MG63 (cell line): Measurements from ENCODE around the gene CSF1. TPM values are rescaled to one million over a fixed set of nuclear protein-coding genes. Genes with fewer than 3 reads are reported as not detected.
A peak's percentile ranks its signal among the peaks of the same experiment; 100 is the strongest.
"Not testable (repeated sequence)": the region's sequence is repeated elsewhere in the genome, so short reads cannot be mapped to it uniquely, and the experiment has no call there.

ENCODE experiments used
- DNase-seq: peaks from one replicate; pipeline ENCODE4 v3.0.0-alpha.2; 2020
- H3K27me3 ChIP-seq: fragments of 250-450 bp; sonication (Bioruptor Pico); 2 replicates; pipeline ENCODE4 v1.5.1; 2020; ENCODE audit warnings: mild to moderate bottlenecking, moderate library complexity
- H3K36me3 ChIP-seq: fragments of 250-450 bp; sonication (Bioruptor Pico); 2 replicates; pipeline ENCODE4 v1.5.1; 2020; ENCODE audit warnings: mild to moderate bottlenecking, moderate library complexity
- H3K4me3 ChIP-seq: fragments of 250-450 bp; sonication (Bioruptor Pico); 2 replicates; pipeline ENCODE4 v1.5.1; 2020; ENCODE audit warnings: mild to moderate bottlenecking, moderate library complexity
- H3K9me3 ChIP-seq: fragments of 250-450 bp; sonication (Bioruptor Pico); 2 replicates; pipeline ENCODE4 v1.5.1; 2020; ENCODE audit warnings: mild to moderate bottlenecking, moderate library complexity
- total RNA-seq: library from RNA; depleted of rRNA; stranded (reverse); fragments of >200 nt; shearing (Covaris generic); gene quantifications from 2 replicates; pipeline ENCODE4 v1.2.3, GENCODE V29; 2014; ENCODE audit warnings: low replicate concordance

Gene CSF1
- total RNA-seq, 1 experiment from 2014 or later = 155 TPM

DNA sequence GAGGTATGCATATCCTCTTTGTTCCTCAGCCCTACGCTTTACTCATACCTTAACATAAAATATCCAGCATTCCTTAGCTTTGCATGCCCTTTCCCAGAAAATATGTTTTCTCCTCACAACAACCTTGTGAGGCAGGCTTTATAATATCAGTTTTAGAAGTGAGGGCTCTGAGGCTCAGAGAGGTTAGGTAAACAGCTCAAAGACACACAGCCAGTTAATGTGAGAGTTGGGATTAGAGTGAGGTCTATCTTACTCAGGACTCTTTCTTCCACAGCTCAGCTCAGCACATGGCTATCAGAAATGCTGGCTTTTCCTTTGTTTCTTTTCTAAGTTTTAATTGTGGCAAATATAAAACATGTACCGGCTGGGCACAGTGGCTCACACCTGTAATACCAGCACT is 27.9 kb downstream of the CSF1 start:
- no peaks in the 10 kb centered on the region; the same call in 1 of the 2 replicates for H3K36me3 ChIP-seq
- H3K9me3 ChIP-seq = peaks cover 30% of the 10 kb centered on the region
- H3K27me3 ChIP-seq = no peaks in the 10 kb centered on the region
- no peak overlapping the region for H3K4me3 ChIP-seq
- DNase-seq = no peak

DNA sequence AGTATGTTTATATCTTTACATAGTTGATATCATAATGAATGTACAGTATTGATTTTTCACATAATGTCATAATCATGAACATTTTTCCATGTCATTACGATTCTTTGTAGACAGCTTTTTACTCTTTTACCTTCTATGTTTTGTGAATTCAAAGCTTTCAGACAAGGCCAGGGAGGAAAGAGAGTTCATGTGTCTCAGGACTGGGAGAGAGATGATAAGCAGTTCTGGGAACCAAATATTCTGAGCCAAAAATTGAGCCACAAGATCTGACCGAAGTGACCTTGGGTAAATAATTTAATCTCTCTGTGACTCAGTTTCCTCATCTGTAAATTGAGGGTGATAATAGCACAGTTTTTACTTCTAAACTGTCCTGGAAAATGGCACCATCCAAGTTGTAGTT is 31.8 kb downstream of the CSF1 start:
- Histone ChIP-seq H3K9me3 (peaks cover 15% of the 10 kb centered on the region), H3K4me3 (no peak overlapping the region), H3K36me3 (no peaks in the 10 kb centered on the region), H3K27me3 (no peaks in the 10 kb centered on the region)
- no peak for DNase-seq

- DNase-seq = no peak
- no peak overlapping the region for H3K4me3 ChIP-seq
- H3K36me3 ChIP-seq = no peaks in the 10 kb centered on the region
- H3K9me3 ChIP-seq = peaks cover 4% of the 10 kb centered on the region; the same call in 1 of the 2 replicates
- H3K27me3 ChIP-seq = no peaks in the 10 kb centered on the region
Measured at GRCh38 chr1:109944541-109944940, 33.9 kb downstream of the CSF1 start.

DNA sequence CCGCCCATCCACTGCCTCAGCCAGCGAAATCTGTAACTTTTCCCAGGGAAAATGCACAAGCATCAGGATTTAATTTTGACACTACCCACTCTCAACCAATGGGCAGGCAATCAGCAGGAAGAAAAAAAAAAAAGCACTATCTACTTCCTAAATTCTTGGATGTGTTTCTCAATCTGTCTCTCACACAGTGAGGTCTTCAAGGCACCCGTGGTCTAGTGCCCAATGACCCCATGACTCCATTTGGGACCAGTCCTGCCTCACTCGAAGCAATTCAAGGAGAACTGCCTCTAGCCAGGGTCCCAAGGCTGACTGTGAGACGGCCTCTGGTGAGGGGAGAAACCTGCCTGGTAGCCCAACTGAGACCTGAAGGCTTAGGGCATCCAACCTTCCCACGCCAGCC is 35.9 kb downstream of the CSF1 start:
- H3K27me3 ChIP-seq = no peaks in the 10 kb centered on the region
- H3K9me3 ChIP-seq = peaks cover 4% of the 10 kb centered on the region; the same call in 1 of the 2 replicates
- no peaks in the 10 kb centered on the region for H3K36me3 ChIP-seq
- no peak for DNase-seq
- H3K4me3 ChIP-seq = no peak overlapping the region

- no peaks in the 10 kb centered on the region for H3K27me3 ChIP-seq
- H3K36me3 ChIP-seq = no peaks in the 10 kb centered on the region
- no peak for DNase-seq
- no peak overlapping the region for H3K4me3 ChIP-seq
- H3K9me3 ChIP-seq = peaks cover 4% of the 10 kb centered on the region; the same call in 1 of the 2 replicates
Measured at GRCh38 chr1:109947582-109948284, 37.1 kb downstream of the CSF1 start.

- no peak overlapping the region for H3K4me3 ChIP-seq
- H3K36me3 ChIP-seq = no peaks in the 10 kb centered on the region
- DNase-seq = no peak
- peaks cover 4% of the 10 kb centered on the region; the same call in 1 of the 2 replicates for H3K9me3 ChIP-seq
- no peaks in the 10 kb centered on the region for H3K27me3 ChIP-seq
Measured at GRCh38 chr1:109948285-109948630, 37.6 kb downstream of the CSF1 start.

- DNase-seq = no peak
- no peaks in the 10 kb centered on the region for H3K36me3 ChIP-seq
- H3K9me3 ChIP-seq = peaks cover 1% of the 10 kb centered on the region
- H3K27me3 ChIP-seq = no peaks in the 10 kb centered on the region
- no peak overlapping the region for H3K4me3 ChIP-seq
Measured at GRCh38 chr1:109950038-109950437, 39.4 kb downstream of the CSF1 start.

GRCh38 chr1:109950509-109950908 is 39.9 kb downstream of the CSF1 start:
- no peaks in the 10 kb centered on the region for H3K27me3 ChIP-seq
- DNase-seq = no peak
- H3K4me3 ChIP-seq = no peak overlapping the region
- H3K9me3 ChIP-seq = no peaks in the 10 kb centered on the region; the same call in 1 of the 2 replicates
- H3K36me3 ChIP-seq = no peaks in the 10 kb centered on the region

DNA sequence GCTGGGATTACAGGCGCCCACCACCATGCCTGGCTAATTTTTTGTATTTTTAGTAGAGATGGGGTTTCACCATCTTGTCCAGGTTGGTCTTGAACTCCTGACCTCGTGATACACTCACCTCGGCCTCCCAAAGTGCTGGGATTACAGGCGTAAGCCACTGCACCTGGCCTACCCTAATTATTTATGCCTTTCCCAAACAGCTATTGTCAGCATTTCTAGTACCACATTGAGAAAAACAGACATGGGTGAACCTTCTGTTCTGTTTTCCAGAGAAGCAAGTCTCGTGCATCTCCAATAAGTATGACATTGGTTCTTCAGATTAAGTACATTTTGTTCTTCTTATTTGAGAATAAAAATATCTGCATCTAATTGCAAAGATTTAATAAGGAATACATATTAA is 40.9 kb downstream of the CSF1 start:
- H3K9me3 ChIP-seq, H3K4me3 ChIP-seq, DNase-seq, H3K36me3 ChIP-seq, H3K27me3 ChIP-seq: not testable (repeated sequence)

- H3K27me3 ChIP-seq = no peaks in the 10 kb centered on the region
- H3K9me3 ChIP-seq = no peaks in the 10 kb centered on the region; the same call in 1 of the 2 replicates
- no peak for DNase-seq
- H3K36me3 ChIP-seq = no peaks in the 10 kb centered on the region
- no peak overlapping the region for H3K4me3 ChIP-seq
Measured at GRCh38 chr1:109954041-109954512, 43.4 kb downstream of the CSF1 start.

DNA sequence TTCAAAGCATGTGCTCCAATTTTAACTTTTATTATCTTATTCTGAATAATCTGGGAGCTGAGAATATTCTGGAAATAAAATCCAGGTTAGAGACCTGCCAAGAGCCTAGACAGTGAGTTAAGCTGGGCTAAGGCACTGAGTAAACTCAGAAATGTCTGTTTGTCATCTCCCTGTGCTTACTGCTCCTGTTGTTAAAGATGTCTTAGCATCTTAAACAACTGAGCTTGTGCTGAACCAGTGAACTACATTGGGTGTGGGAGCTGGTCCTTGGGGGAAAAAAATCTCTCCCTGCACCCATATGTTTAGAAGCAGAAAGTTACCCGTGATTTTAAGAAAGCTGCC is 49.0 kb downstream of the CSF1 start:
- Histone ChIP-seq H3K4me3 (no peak overlapping the region), H3K27me3 (no peaks in the 10 kb centered on the region), H3K36me3 (no peaks in the 10 kb centered on the region), H3K9me3 (no peaks in the 10 kb centered on the region; the same call in 1 of the 2 replicates)
- no peak for DNase-seq

DNA sequence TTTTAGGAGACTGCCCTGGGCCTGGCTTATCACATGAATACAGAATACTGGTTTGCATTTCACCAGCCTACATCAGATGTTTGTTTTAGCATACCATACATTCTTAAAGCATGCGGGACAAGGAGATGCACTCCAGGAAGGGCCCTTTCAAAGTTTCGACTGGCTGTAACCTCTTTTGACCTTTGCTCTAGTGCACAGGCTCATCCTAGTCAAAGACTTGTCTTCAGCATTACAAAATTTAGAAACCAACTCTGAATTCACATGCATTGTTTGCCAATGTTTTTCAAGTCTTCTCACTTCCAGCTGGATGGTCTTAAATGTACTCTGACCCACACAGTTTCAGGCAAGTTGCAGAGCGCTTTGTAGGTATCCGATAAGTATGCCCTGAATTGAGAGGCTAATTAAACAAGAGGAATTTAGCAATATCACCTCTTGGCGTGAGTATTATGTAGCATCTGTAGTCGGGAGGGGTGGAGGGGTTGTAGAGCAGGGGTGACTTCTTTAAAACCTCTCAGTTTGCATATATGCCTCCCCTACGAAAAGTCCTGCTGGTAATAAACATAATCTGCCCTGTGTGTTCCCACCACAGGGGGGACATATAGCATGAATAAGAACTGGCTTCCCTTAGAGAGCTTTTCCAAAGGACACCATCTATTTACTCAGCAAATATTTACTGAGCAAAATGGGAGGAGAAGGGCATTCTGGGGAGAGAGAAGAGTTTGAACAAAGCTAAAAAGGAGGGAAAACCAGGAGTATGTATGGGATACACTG is 49.5 kb downstream of the CSF1 start:
- Histone ChIP-seq H3K9me3 (peaks cover 3% of the 10 kb centered on the region; the same call in 1 of the 2 replicates), H3K36me3 (no peaks in the 10 kb centered on the region), H3K27me3 (no peaks in the 10 kb centered on the region), H3K4me3 (no peak overlapping the region)
- peak; percentile 90 for DNase-seq

GRCh38 chr1:109960745-109961094 is 50.1 kb downstream of the CSF1 start:
- H3K4me3 ChIP-seq = no peak overlapping the region
- no peak for DNase-seq
- peaks cover 9% of the 10 kb centered on the region; the same call in 1 of the 2 replicates for H3K9me3 ChIP-seq
- no peaks in the 10 kb centered on the region for H3K36me3 ChIP-seq
- H3K27me3 ChIP-seq = no peaks in the 10 kb centered on the region

DNA sequence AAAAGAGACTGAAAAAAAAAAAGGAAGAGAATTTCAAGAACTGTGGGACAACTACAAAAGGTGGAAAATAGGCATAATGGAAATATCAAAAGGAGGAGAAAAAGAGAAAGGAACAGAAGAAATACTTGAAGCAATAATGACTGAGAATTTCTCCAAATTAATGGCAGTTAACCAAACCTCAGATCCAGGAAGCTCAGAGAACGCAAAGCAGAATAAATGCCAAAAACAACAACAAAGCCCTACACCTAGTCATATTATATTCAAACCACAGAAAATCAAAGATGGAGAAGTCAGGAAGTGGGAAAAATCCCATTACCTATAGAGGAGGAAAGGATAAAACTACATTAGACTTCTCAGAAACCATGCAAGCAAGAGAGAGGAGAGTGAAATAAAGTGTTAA is 53.2 kb downstream of the CSF1 start:
- no peak for DNase-seq
- no peaks in the 10 kb centered on the region for H3K27me3 ChIP-seq
- peaks cover 13% of the 10 kb centered on the region; the same call in 1 of the 2 replicates for H3K9me3 ChIP-seq
- H3K36me3 ChIP-seq = no peaks in the 10 kb centered on the region
- H3K4me3 ChIP-seq = no peak overlapping the region

DNA sequence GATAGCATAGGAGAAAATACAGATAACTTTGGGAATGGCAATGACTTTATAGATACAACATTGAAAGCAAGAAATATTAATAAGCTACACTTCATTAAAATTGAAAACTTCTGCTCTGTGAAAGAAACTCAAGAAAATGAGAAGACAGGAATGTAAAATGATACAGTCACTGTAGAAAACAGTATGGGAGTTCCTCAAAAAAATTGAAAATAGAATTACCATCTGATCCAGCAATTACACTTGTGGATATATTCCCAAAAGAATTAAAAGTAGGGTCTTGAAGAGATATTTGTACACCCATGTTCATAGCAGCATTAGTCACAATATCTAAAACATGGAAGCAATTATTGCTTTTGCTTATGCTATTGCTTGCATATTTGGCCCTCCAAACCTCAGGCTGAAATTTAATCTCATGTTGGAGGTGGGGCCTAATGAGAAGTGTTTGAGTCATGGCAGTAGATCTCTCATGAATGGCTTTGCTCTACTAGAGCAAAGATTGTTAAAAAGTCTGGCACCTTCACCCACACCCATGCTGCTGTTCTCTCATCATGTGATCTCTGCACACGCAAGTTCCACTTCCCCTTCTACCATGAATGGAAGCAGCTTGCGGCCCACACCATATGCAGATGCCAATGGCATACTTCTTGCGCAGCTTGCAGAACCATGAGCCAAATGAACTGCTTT is 58.6 kb downstream of the CSF1 start:
- DNase-seq = peak; percentile 69
- Histone ChIP-seq H3K27me3 (no peaks in the 10 kb centered on the region), H3K4me3 (no peak overlapping the region), H3K9me3 (peaks cover 13% of the 10 kb centered on the region; the same call in 1 of the 2 replicates), H3K36me3 (no peaks in the 10 kb centered on the region)

- H3K9me3 ChIP-seq = peaks cover 12% of the 10 kb centered on the region; the same call in 1 of the 2 replicates
- H3K4me3 ChIP-seq = no peak overlapping the region
- no peaks in the 10 kb centered on the region for H3K36me3 ChIP-seq
- no peaks in the 10 kb centered on the region for H3K27me3 ChIP-seq
- no peak for DNase-seq
Measured at GRCh38 chr1:109969907-109970306, 59.3 kb downstream of the CSF1 start.

GRCh38 chr1:109971559-109971958 is 60.9 kb downstream of the CSF1 start:
- DNase-seq = no peak
- Histone ChIP-seq H3K4me3 (no peak overlapping the region), H3K9me3 (peaks cover 3% of the 10 kb centered on the region; the same call in 1 of the 2 replicates), H3K27me3 (no peaks in the 10 kb centered on the region), H3K36me3 (no peaks in the 10 kb centered on the region; the same call in 1 of the 2 replicates)
